ENCODE results near the gene SORBS2. TPM values are rescaled to one million over a fixed set of nuclear protein-coding genes. Genes with fewer than 3 reads are reported as not detected.

Gene SORBS2
- total RNA-seq, 1 experiment from 2014 or later = 9.7 TPM

DNA sequence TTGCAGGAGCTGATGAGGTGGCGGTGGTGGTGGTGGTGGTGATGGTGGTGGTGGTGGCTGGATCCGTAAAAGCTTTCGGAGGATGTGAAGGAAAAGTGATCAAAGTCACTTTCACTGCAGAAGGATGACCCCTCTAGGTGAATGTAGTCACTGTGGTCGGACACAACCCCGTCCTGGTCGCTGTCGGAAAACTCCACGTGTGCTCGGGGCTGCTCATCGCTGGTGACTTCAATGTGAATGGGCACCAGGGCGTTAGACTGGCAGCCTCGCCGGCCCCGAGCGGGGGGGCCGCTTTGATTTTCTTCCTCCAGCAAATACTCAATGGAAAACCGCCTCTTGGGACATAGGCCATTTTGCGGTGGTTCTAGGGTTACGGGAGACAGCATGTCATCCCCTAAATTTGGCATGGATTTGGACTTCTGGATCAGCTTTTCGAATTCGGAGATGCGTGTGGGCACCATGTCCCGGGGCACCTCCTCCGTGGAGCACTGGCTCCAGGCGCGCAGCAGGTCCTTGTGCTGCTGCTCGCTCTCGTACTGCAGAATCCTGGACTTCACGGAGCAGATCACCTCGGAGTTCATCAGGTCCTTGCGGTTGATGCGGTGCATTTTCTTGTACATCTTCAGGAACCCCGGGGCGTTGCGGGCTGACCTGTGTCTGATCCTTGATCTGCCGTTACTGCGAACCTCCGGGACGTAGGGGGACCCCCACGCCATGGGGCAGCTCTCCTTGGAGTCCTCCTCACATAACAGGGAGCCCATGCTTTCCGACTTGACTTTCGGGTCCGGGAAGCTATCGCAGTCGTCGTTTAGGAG, 188.3 kb downstream of the SORBS2 start:
- no peak overlapping the region for H2BK120ac ChIP-seq (ENCODE audit: low read depth, low read length, poor library complexity, severe bottlenecking)
- no peak overlapping the region for H3T11ph ChIP-seq (ENCODE audit: low read length)
- H3K14ac ChIP-seq (ENCODE audit: insufficient read depth, low read length) = no peak overlapping the region
- H2BK20ac ChIP-seq (ENCODE audit: low read depth, low read length, poor library complexity, severe bottlenecking) = no peak overlapping the region
- H3K4ac ChIP-seq (ENCODE audit: low read depth, low read length) = no peak overlapping the region
- H3K23me2 ChIP-seq (ENCODE audit: insufficient read length, low read depth, low read length, poor library complexity, severe bottlenecking) = no peaks in the 10 kb centered on the region
- H4K5ac ChIP-seq (ENCODE audit: insufficient read length, low read depth, low read length) = no peak overlapping the region
- H3K18ac ChIP-seq (ENCODE audit: insufficient read length, low read depth, low read length) = no peak overlapping the region
- H3K79me2 ChIP-seq (ENCODE audit: insufficient read depth, low read length) = no peaks in the 10 kb centered on the region
- H4K91ac ChIP-seq (ENCODE audit: insufficient read length, low read depth, low read length) = no peak overlapping the region
- no peak overlapping the region for H2AFZ ChIP-seq (ENCODE audit: low read length)
- Mint-ChIP-seq H3K36me3 (ENCODE audit: insufficient read depth in 1 of 3, low read depth in 3 of 3) (peaks cover 0 to 36% (median 35%) of the 10 kb centered on the region in 3 experiments; a peak in 5 of 7 replicates), H3K9me3 (no peaks in the 10 kb centered on the region), H3K4me3 (no peak overlapping the region; a peak in 1 of 5 replicates), H3K27me3 (ENCODE audit: low read depth) (no peaks in the 10 kb centered on the region; the same call in 1 of the 2 replicates), H3K27ac (no peak overlapping the region), H3K4me1 (no peaks in the 10 kb centered on the region)
- H4K20me1 ChIP-seq (ENCODE audit: control insufficient read depth, insufficient read depth, insufficient read length) = no peaks in the 10 kb centered on the region
- no peak overlapping the region for H3K27ac ChIP-seq (ENCODE audit: insufficient read length, low read depth, low read length)
- H3K27me3 ChIP-seq (ENCODE audit: insufficient read depth, low read length) = no peaks in the 10 kb centered on the region
- H3K4me1 ChIP-seq (ENCODE audit: insufficient read depth, low read length) = no peaks in the 10 kb centered on the region
- no peaks in the 10 kb centered on the region for H3K79me1 ChIP-seq (ENCODE audit: insufficient read depth, low read depth, low read length, poor library complexity, severe bottlenecking)
- no peak overlapping the region for H2BK12ac ChIP-seq (ENCODE audit: insufficient read length, low read depth, low read length)
- no peak overlapping the region for H2AK5ac ChIP-seq (ENCODE audit: insufficient read length, low read length)
- no peak overlapping the region for H3K4me2 ChIP-seq (ENCODE audit: insufficient read depth, insufficient read length, low read length)
- no peaks in the 10 kb centered on the region for H3K9me3 ChIP-seq (ENCODE audit: control insufficient read depth, low read depth, low read length)
- H3K9ac ChIP-seq (ENCODE audit: extremely low read depth, insufficient read length, low read length) = no peak overlapping the region
- DNase-seq = no peak
- no peak overlapping the region for H2BK15ac ChIP-seq (ENCODE audit: low read depth, low read length)
- WGBS (ENCODE audit: extremely low coverage, insufficient read length, low lambda C conversion rate) = no CpG with 5 or more reads among the region's 46 CpGs
- no peak overlapping the region for H3K23ac ChIP-seq (ENCODE audit: insufficient read length, low read depth, low read length)
- TF ChIP-seq, protein P1, sequence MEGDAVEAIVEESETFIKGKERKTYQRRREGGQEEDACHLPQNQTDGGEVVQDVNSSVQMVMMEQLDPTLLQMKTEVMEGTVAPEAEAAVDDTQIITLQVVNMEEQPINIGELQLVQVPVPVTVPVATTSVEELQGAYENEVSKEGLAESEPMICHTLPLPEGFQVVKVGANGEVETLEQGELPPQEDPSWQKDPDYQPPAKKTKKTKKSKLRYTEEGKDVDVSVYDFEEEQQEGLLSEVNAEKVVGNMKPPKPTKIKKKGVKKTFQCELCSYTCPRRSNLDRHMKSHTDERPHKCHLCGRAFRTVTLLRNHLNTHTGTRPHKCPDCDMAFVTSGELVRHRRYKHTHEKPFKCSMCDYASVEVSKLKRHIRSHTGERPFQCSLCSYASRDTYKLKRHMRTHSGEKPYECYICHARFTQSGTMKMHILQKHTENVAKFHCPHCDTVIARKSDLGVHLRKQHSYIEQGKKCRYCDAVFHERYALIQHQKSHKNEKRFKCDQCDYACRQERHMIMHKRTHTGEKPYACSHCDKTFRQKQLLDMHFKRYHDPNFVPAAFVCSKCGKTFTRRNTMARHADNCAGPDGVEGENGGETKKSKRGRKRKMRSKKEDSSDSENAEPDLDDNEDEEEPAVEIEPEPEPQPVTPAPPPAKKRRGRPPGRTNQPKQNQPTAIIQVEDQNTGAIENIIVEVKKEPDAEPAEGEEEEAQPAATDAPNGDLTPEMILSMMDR (conservative IDR thresholded peaks at IDR 0.05) = no peak
- no peak overlapping the region for H3K56ac ChIP-seq (ENCODE audit: insufficient read length, low read depth, low read length)
- H2BK5ac ChIP-seq (ENCODE audit: insufficient read length, low read length) = no peak overlapping the region
- H4K8ac ChIP-seq (replicated peaks; ENCODE audit: insufficient read length, low read depth, low read length) = no peak overlapping the region
